Neural cell (in vitro differentiated cells): ENCODE results near the gene PDE8B.

Experiments
- EP300 ChIP-seq: fragments of 450-650 bp; conservative IDR thresholded peaks from 2 replicates; pipeline ENCODE4 v1.6.1; 2014; ENCODE audit warnings: antibody characterized with exemption, mild to moderate bottlenecking, moderate library complexity; ENCODE audit not compliant: poor library complexity, severe bottlenecking
- POLR2AphosphoS5 ChIP-seq: IDR thresholded peaks from 2 replicates; pipeline ENCODE4 v1.6.1; 2012
- TF ChIP-seq, protein P1 (sequence below): fragments of 450-650 bp; IDR thresholded peaks from 2 replicates; pipeline ENCODE4 v1.5.1; 2014; ENCODE audit warnings: antibody characterized with exemption, mild to moderate bottlenecking, moderate library complexity; ENCODE audit not compliant: poor library complexity, severe bottlenecking

DNA sequence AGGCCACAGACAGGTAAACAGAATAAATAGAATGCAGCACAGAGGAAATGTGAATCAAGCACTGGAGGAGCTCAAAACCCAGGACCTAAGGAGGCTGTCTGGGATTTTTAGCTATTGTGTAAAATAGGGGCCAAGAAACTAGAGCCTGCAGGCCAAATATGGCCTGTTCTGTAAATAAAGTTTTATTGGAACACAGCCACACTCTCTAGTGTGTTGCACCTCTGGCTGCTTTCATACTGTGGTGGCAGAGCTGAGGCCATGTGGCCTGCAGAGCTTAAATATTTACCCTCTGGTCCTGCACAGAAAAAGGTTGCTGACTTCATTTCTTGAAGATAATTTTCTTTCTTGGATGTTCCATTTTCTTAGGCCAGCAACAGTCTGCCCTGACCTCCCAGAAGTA, 145.3 kb downstream of the PDE8B start:
- TF ChIP-seq, protein P1, sequence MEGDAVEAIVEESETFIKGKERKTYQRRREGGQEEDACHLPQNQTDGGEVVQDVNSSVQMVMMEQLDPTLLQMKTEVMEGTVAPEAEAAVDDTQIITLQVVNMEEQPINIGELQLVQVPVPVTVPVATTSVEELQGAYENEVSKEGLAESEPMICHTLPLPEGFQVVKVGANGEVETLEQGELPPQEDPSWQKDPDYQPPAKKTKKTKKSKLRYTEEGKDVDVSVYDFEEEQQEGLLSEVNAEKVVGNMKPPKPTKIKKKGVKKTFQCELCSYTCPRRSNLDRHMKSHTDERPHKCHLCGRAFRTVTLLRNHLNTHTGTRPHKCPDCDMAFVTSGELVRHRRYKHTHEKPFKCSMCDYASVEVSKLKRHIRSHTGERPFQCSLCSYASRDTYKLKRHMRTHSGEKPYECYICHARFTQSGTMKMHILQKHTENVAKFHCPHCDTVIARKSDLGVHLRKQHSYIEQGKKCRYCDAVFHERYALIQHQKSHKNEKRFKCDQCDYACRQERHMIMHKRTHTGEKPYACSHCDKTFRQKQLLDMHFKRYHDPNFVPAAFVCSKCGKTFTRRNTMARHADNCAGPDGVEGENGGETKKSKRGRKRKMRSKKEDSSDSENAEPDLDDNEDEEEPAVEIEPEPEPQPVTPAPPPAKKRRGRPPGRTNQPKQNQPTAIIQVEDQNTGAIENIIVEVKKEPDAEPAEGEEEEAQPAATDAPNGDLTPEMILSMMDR, result no peak
- no peak for TF ChIP-seq EP300
- TF ChIP-seq POLR2AphosphoS5, result no peak
